Spleen (tissue), 11 donors: ENCODE data around the gene XPR1. TPM values are rescaled to one million over a fixed set of nuclear protein-coding genes. Genes with fewer than 3 reads are reported as not detected.

Experiments
- DNase-seq: peaks from one replicate; pipeline ENCODE4 v3.0.0-alpha.2; 2020
- H3K27ac ChIP-seq, 8 donors: fragments of 200-600 bp; sonication (generic) in 7 of 8; 1 replicate in 4 of 8; 2 replicates in 4 of 8; pipeline versions ENCODE4 v1.5.0 to v1.8.0; 2016 to 2021; ENCODE audit warnings: inconsistent platforms in 4 of 8, mild to moderate bottlenecking in 4 of 8, moderate library complexity in 1 of 8
- H3K27me3 ChIP-seq, 7 donors: fragments of 200-600 bp; sonication (generic) in 6 of 7; replicated peaks in 1 of 7; 1 replicate in 4 of 7; 2 replicates in 3 of 7; pipeline versions ENCODE4 v1.5.0 to v1.8.0; 2016 to 2021; ENCODE audit warnings: inconsistent platforms in 3 of 7, mild to moderate bottlenecking in 1 of 7
- H3K36me3 ChIP-seq, 6 donors: fragments of 200-600 bp; sonication (generic) in 5 of 6; 1 replicate in 4 of 6; 2 replicates in 2 of 6; pipeline versions ENCODE4 v1.5.0 to v1.8.0; 2016 to 2021; ENCODE audit warnings: inconsistent platforms in 2 of 6
- H3K4me1 ChIP-seq, 6 donors: fragments of 200-600 bp; sonication (generic) in 5 of 6; 1 replicate in 3 of 6; 2 replicates in 3 of 6; pipeline versions ENCODE4 v1.5.0 to v1.8.0; 2016 to 2021; ENCODE audit warnings: inconsistent platforms in 3 of 6
- H3K4me3 ChIP-seq, 8 donors: fragments of 200-600 bp; sonication (generic) in 7 of 8; 1 replicate in 4 of 8; 2 replicates in 4 of 8; pipeline versions ENCODE4 v1.5.0 to v1.8.0; 2016 to 2021; ENCODE audit warnings: inconsistent platforms in 4 of 8, mild to moderate bottlenecking in 4 of 8, moderate library complexity in 2 of 8
- H3K9me3 ChIP-seq, 8 donors: fragments of 200-600 bp; sonication (generic) in 7 of 8; 1 replicate in 4 of 8; 2 replicates in 4 of 8; pipeline versions ENCODE4 v1.5.0 to v1.8.0; 2016 to 2021; ENCODE audit warnings: inconsistent platforms in 4 of 8
- POLR2A ChIP-seq, 3 donors: fragments of 450-650 bp; IDR thresholded peaks; one replicate each; pipeline ENCODE4 v1.5.1; 2017; ENCODE audit warnings: antibody characterized with exemption in 3 of 3, mild to moderate bottlenecking in 1 of 3
- POLR2AphosphoS5 ChIP-seq, 3 donors: sonication (generic); formaldehyde crosslinking; IDR thresholded peaks; one replicate each; pipeline ENCODE4 v1.5.1; 2017; ENCODE audit warnings: antibody characterized with exemption in 3 of 3
- WGBS, 5 donors: extraction: QIAGEN DNeasy Blood & Tissue Kit in 3 of 5; methylation state at CpG; one replicate each; pipeline versions ENCODE4 v1.1.5 to v1.1.7; 2013 to 2018; 5-methylcytosine and 5-hydroxymethylcytosine counted together
- intact Hi-C: fragments of 100-400 bp; cut with DNase I; formaldehyde crosslinking; loops from one replicate; pipeline ENCODE4 v1.15.0; 2023; ENCODE audit warnings: low total_unique reads
- polyA plus RNA-seq, 3 donors: library from polyadenylated mRNA; stranded (reverse); fragments of 200-250 nt; gene quantifications; one replicate each; pipeline ENCODE4 v1.2.1, GENCODE V29; 2013
- total RNA-seq, 7 donors: library from RNA; depleted of rRNA in 3 of 7; stranded (reverse); fragments of >200 nt in 3 of 7; fragmentation: NEBNext Ultra II Directional in 4 of 7; extraction: Animal tissue kit (Norgen Biotek cat#: 25700) in 4 of 7; gene quantifications; one replicate each; pipeline versions ENCODE4 v1.1.0 to v1.2.1, GENCODE V29; 2016 to 2021
- TF ChIP-seq, protein P1 (sequence below), 11 experiments: fragments of 200-600 bp in 7 of 11; fragments of 450-650 bp in 4 of 11; sonication (generic) in 4 of 11; IDR thresholded peaks in 8 of 11; conservative IDR thresholded peaks in 3 of 11; 1 replicate in 7 of 11; 2 replicates in 4 of 11; pipeline versions ENCODE4 v1.4.0 to v1.8.0; 2016 to 2021; ENCODE audit warnings: antibody characterized with exemption in 11 of 11, inconsistent platforms in 4 of 11, mild to moderate bottlenecking in 1 of 11
- donor health status: healthy with polysubstance abuse.
- donor health status: DM: no; HTN: no; CAD: no; lungs with moderate emphysema.
- donor health status: DM: no; HTN: no; CAD: no.
- donor health status: Bipolar disorder and iron deficiency.
- donor health status: healthy.
- donor health status: DM: no; HTN: no; CAD: no.
- donor health status: DM: yes; HTN: yes; CAD: no.

The XPR1 gene
- total and polyA plus RNA-seq, 10 donors, result 2.3 to 26.8 (median 18.1) TPM

DNA sequence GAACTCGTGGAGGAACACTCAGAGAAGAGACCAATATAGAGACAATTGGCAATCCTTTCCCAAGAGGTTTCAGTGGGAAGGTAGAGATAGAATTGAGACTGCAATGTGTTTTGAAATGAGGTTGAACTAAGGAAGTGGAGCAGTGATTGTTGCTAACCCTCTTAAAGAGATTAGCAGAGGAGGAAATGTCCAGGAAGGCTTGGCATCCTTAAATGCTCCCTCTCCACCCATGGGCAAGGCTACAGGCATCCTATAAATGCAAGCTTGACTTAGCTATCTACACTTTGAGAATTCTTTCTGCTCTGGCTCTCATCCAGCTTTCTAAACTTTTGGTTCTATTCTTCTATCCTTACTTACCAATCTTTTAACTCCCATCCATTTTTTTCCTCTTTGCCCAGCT is 30.3 kb upstream of the XPR1 start:
- intact Hi-C loops, result no loop called here
- Histone ChIP-seq H3K4me3 (no peak overlapping the region), H3K27ac (no peak overlapping the region), H3K36me3 (no peaks in the 10 kb centered on the region), H3K27me3 (no peaks in the 10 kb centered on the region), H3K4me1 (peaks cover 0 to 14% (median 0%) of the 10 kb centered on the region in 6 donors), H3K9me3 (no peaks in the 10 kb centered on the region)
- 44 to 68% (median 58%) methylated on average over 1 of the region's 1 CpG for WGBS, 5 donors
- TF ChIP-seq, protein P1, sequence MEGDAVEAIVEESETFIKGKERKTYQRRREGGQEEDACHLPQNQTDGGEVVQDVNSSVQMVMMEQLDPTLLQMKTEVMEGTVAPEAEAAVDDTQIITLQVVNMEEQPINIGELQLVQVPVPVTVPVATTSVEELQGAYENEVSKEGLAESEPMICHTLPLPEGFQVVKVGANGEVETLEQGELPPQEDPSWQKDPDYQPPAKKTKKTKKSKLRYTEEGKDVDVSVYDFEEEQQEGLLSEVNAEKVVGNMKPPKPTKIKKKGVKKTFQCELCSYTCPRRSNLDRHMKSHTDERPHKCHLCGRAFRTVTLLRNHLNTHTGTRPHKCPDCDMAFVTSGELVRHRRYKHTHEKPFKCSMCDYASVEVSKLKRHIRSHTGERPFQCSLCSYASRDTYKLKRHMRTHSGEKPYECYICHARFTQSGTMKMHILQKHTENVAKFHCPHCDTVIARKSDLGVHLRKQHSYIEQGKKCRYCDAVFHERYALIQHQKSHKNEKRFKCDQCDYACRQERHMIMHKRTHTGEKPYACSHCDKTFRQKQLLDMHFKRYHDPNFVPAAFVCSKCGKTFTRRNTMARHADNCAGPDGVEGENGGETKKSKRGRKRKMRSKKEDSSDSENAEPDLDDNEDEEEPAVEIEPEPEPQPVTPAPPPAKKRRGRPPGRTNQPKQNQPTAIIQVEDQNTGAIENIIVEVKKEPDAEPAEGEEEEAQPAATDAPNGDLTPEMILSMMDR (IDR thresholded peaks at IDR 0.05 in 8 of 11, conservative IDR thresholded peaks at IDR 0.05 in 3 of 11), result no peak
- TF ChIP-seq POLR2A (IDR thresholded peaks at IDR 0.05), result no peak
- no peak for TF ChIP-seq POLR2AphosphoS5 (IDR thresholded peaks at IDR 0.05)
- no peak for DNase-seq

DNA sequence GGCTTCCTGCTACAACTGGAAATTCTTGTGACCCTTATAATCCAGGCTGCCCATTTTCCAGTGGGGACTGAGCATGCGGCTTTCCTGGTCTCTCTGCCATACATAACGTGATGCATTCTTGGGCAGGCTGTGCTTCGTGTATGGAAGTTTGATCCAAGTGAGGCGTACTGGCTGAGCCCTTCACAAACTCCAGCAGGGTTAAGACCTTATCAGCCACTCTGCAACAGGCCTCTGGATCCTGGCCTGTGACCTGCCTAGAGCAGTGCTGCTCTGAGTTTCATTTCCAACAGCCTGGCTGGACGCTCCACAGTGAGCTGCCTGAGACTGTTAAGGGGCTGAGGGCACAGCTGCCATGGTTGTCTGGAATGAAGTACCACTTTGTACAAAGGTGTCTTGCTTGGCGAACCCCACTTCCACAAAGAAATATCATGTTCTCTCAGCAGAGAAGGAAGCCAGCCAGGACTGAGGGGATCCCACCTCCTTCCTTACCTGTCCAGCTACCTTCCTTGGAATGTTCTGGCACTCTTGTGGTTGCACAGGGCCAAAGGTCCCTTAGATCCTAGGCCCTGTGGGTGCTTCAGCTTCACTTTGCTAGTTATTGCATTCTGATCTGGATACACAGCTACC is 28.5 kb upstream of the XPR1 start:
- no peak overlapping the region for H3K4me3 ChIP-seq
- no peaks in the 10 kb centered on the region for H3K27me3 ChIP-seq
- 88 to 91% (median 89%) methylated on average over 6 of the region's 6 CpGs for WGBS, 5 donors
- no peaks in the 10 kb centered on the region for H3K9me3 ChIP-seq
- peaks cover 0 to 14% (median 0%) of the 10 kb centered on the region in 6 donors for H3K4me1 ChIP-seq
- DNase-seq, result no peak
- H3K36me3 ChIP-seq, result no peaks in the 10 kb centered on the region
- TF ChIP-seq POLR2A (IDR thresholded peaks at IDR 0.05), result no peak
- TF ChIP-seq, protein P1 (IDR thresholded peaks at IDR 0.05 in 8 of 11, conservative IDR thresholded peaks at IDR 0.05 in 3 of 11), result no peak
- TF ChIP-seq POLR2AphosphoS5 (IDR thresholded peaks at IDR 0.05), result no peak
- no peak overlapping the region for H3K27ac ChIP-seq
- intact Hi-C loops, result no loop called here

DNA sequence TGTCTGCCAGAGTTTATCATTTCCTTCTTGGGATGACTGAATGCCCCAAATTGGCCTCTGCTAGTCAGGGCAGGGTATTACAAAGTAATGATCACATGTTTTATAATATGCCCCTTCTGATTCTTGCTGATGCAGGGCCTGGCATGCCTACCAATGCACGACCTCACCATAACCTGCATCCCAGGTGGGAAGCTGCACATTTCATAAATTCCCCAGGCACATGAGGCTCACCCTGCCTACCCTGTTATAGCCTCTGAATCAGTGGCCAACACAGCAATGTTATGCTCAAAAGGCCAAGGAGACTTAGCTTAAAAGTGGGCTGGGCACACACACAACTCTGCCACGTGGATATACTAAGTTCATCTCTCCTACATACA is 28.0 kb upstream of the XPR1 start:
- Histone ChIP-seq H3K27ac (no peak overlapping the region), H3K27me3 (no peaks in the 10 kb centered on the region)
- no peak for TF ChIP-seq POLR2A (IDR thresholded peaks at IDR 0.05)
- TF ChIP-seq, protein P1 (IDR thresholded peaks at IDR 0.05 in 8 of 11, conservative IDR thresholded peaks at IDR 0.05 in 3 of 11), result no peak
- TF ChIP-seq POLR2AphosphoS5 (IDR thresholded peaks at IDR 0.05), result no peak

DNA sequence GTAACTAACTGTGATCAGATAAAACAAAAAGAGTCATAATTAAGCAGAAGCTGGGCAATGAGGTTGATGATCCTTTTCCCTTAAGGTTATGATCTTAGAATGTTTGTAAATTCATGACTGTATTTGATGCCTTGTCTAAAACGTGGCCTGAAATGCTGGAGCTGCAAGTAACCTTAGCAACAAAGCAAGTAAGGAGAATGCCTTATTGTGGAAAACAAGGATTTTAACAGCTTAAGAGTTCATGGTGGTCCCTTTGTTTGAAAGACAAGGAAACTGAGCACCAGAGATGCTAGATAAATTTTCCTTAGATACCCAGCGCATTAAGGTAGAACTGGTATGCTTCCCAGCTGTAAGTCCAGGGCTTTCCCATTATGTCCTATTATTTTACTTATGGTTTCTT is 25.7 kb upstream of the XPR1 start:
- H3K9me3 ChIP-seq, result no peaks in the 10 kb centered on the region
- no peaks in the 10 kb centered on the region for H3K36me3 ChIP-seq
- intact Hi-C loops, result no loop called here

More for the DNA sequence above, 28.0 kb upstream of the XPR1 start:
- intact Hi-C loops, result no loop called here
- Histone ChIP-seq H3K36me3 (no peaks in the 10 kb centered on the region), H3K4me1 (peaks cover 0 to 14% (median 0%) of the 10 kb centered on the region in 6 donors), H3K4me3 (no peak overlapping the region), H3K9me3 (no peaks in the 10 kb centered on the region)
- WGBS, 5 donors, result 68 to 93% (median 81%) methylated on average over 2 of the region's 2 CpGs
- no peak for DNase-seq

More for the DNA sequence above, 25.7 kb upstream of the XPR1 start:
- no peak overlapping the region for H3K4me3 ChIP-seq
- H3K27me3 ChIP-seq, result no peaks in the 10 kb centered on the region
- peaks cover 0 to 11% (median 0%) of the 10 kb centered on the region in 6 donors for H3K4me1 ChIP-seq
- 73 to 92% (median 82%) methylated on average over 2 of the region's 2 CpGs for WGBS, 5 donors
- DNase-seq, result no peak
- no peak for TF ChIP-seq POLR2AphosphoS5 (IDR thresholded peaks at IDR 0.05)
- TF ChIP-seq, protein P1 (IDR thresholded peaks at IDR 0.05 in 8 of 11, conservative IDR thresholded peaks at IDR 0.05 in 3 of 11), result no peak
- no peak for TF ChIP-seq POLR2A (IDR thresholded peaks at IDR 0.05)
- H3K27ac ChIP-seq, result no peak overlapping the region
